ENCODE measurements around the gene HOXC11. TPM values are rescaled to one million over a fixed set of nuclear protein-coding genes. Genes with fewer than 3 reads are reported as not detected.

HOXC11 gene
- polyA plus RNA-seq, 3 donors: 2.1 to 2.3 (median 2.1) TPM

DNA sequence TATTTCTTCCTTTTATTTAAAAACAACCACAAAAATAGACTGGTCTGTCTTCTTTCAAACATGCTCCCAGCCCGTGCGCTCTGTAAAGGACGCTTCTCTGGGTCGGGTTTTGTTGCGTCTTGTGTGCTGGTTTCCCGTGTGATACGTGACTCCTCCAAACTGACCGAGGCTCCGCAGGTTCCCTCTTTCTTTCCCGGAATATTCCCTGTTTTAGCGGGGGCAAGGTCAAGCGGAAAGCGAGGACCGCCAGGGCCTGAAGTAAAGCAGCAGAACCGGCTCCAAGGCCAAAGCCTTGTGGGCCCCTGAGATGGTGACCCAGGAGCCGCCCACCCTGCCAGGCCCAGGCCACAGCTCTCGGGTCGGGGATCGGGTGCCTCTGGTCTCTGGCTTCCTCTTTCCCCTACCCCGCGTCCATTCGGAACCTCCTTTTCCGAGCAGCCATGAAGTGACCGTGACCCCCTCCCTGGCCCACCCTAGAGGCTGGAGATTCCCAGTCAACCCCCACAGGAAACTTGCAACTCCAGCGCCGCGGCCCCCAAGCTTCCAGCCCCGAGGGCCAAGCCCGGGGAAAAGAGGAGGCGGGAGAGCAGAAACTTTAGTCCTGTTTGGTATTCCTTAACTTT lies 11.1 kb downstream of the HOXC11 start:
- no peak for DNase-seq

DNA sequence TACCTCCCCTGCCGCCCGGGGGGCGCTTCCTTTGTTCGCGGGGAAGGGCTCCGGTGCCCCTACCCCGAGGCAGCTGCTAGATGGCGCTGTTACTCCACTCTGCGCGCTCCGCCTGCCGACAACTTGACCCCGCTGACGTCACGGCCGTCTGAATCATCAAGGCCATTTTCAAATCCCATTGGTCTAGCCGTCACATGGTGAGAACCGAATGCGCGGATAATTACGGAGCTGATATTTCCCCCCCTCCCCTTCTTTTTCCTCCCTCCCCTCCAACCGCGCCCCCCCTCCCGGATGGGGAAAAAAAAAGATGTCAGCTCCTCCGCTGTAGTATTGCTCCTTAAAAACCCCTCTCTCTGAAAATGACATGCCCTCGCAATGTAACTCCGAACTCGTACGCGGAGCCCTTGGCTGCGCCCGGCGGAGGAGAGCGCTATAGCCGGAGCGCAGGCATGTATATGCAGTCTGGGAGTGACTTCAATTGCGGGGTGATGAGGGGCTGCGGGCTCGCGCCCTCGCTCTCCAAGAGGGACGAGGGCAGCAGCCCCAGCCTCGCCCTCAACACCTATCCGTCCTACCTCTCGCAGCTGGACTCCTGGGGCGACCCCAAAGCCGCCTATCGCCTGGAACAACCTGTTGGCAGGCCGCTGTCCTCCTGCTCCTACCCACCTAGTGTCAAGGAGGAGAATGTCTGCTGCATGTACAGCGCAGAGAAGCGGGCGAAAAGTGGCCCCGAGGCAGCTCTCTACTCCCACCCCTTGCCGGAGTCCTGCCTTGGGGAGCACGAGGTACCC lies 12.2 kb downstream of the HOXC11 start, which contains the start of gene HOXC10:
Gene HOXC10, plus strand, starts transcription at position 246 of the 791 bp plus-strand sequence. Its CDS starts 114 bp downstream, at position 360.
- peak; percentile 99 for DNase-seq

- DNase-seq: no peak
These were observed 12.7 kb downstream of the HOXC11 start for GRCh38 chr12:53985692-53985993.

GRCh38 chr12:53985994-53986685 lies 13.2 kb downstream of the HOXC11 start:
- no peak for DNase-seq

- DNase-seq: no peak
These were observed 14.0 kb downstream of the HOXC11 start for GRCh38 chr12:53986686-53987483.

DNA sequence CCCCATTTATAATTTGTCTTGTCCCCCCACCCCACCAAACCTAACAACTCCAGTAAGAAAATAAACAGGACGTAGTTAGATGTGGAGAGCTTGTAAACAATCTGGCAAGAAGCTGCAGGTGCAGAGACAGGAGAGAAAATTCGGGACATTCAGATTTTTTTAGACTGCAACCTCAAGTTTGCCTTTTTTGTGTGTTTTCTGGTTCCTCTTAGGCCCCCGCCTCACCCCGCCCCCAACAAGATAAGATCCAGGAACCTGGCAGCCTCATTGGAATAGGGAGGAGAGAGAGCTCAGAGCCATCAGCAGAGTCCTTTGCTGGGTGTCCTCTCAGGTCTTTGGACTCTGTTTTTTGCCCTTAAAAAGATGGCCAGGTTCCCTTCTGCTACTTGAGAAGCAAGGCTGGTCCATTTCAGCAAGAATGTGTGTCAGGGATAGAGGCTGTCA lies 14.9 kb downstream of the HOXC11 start:
- no peak for DNase-seq

DNA sequence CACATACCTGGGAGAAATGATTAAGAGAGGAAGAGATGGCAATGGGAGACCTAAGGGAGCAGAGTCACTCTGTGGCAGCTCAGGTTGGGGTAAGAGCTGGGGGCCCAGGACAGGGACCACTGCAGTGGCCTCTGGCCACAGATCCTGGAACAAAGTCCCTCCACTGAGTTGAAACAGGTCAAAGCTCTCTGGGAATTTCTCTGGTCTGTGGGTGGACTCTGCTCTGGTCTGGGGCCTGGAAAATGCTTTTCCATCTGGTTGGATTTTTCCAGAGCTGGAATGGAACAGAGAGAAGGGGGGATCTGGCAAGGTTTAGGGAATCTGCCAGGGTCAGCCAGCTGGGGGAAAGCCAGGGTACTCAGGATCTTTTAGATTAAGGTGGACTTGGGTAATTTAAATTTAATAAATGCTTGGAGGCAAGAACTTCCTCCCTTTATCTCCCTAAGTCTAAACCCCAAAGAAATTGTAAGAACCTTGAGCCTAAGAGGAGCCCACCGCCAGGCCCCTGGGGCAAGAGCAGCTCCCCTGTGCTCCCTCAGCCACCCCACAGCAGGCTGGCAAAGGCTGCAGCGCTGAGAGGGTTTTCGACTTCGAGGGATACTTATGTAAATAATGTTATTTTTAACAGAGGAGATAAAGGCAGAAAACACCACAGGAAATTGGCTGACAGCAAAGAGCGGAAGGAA lies 15.8 kb downstream of the HOXC11 start:
- DNase-seq: no peak

GRCh38 chr12:53989227-53990113 lies 16.5 kb downstream of the HOXC11 start:
- DNase-seq: no peak

GRCh38 chr12:53990311-53991076 lies 17.6 kb downstream of the HOXC11 start:
- no peak for DNase-seq

DNA sequence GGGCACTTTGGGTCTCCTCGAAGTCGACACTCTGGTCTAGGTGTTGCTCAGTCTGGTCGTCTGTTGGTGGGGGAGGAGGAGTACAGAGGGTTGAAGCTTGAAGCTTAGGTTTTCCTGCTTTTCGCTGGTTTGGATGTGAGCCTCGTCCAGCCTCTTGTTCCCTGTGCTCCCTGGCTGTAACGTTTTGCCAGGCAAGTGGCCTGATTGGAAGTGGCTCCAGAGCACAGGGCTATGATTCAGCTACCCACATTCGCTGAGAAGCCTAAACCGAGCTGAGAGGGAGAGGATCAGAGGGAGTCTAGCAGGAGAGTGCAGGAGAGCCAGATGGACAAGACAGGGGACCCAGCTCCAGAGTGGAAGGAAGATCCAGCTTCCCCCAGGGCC lies 18.1 kb downstream of the HOXC11 start:
- DNase-seq: no peak

DNA sequence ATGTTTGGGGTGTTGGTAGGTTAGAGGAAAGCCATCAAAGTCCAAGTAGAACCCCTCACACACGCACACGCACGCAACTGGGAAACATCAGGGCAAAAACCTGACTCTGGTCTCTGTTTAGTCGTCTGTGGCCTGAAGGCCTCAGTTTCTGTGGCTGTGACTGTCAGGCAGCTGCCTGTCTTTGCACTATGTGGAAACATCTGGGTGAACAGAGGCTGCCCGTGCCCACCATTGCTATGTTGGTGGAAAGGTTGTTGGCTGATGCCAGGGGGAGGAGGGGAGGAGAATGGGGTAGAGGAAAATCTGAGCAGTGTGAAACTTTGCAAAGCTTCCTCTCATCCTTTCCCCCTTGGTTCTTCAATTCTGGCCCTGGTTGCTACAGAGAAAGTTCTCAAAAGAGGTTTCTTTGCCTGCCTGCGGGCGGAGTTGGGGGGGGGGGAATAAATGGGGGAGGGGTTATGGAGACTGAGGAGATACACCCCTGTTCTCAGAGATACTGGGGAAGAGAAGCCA lies 19.5 kb downstream of the HOXC11 start:
- DNase-seq: no peak

- no peak for DNase-seq
These were observed 20.5 kb downstream of the HOXC11 start for GRCh38 chr12:53993162-53994008.

GRCh38 chr12:53994009-53994263 lies 21.0 kb downstream of the HOXC11 start:
- DNase-seq: no peak

DNA sequence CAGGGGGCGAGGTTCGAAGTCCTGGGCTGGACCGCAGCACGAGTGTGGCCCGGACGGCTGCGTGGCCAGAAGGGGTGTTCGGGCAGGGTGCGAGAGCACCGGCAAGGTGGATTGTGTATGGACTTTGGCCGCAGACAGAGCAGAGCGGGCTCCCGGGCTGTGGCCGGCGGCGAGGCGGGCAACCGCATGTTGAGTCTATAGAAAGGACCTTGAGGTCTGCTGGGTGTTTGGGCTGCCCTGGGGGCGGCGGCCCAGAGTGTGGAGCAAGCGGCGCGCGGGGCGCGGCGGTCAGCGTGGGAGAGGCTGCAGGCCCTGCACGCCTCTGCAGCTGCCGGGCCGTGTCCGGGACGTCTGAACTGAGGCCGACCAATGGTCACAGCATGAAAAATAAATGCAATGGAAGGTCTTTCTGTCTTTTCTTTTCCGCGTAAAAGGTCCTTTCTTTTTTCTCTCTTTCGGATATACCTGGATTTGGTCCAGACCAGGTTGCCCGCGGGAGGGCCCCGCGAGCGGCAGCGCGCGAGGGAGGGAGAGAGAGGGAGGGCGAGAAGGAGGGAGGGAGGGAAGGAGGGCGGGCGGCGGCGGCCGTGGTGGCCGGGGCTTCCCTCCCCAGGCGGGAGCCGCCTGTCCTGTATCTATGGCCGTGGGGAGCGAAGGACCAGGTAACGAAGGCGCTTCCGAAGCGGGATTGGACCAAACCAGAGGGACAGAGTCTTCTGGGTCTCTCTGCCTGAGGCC lies 21.5 kb downstream of the HOXC11 start:
- DNase-seq: no peak

GRCh38 chr12:53995002-53995377 lies 22.1 kb downstream of the HOXC11 start:
- DNase-seq: no peak

- no peak for DNase-seq
These were observed 22.7 kb downstream of the HOXC11 start for GRCh38 chr12:53995378-53996239.
